Inferior parietal cortex (tissue), 1 donor: ENCODE data around the gene HSDL2.
"Not testable (repeated sequence)": the region's sequence is repeated elsewhere in the genome, so short reads cannot be mapped to it uniquely, and the experiment has no call there.

ENCODE experiments used
- DNase-seq: peaks from one replicate; pipeline ENCODE4 v3.0.0-alpha.2; 2016; ENCODE audit errors: extremely low spot score

Gene HSDL2

GRCh38 chr9:112500842-112501241 is 120.9 kb downstream of the HSDL2 start:
- no peak for DNase-seq

- DNase-seq, result no peak
These were observed 121.4 kb downstream of the HSDL2 start for GRCh38 chr9:112501287-112501686.

- no peak for DNase-seq
These were observed 122.5 kb downstream of the HSDL2 start for GRCh38 chr9:112502175-112502946.

GRCh38 chr9:112503170-112503569 is 123.3 kb downstream of the HSDL2 start:
- no peak for DNase-seq

- no peak for DNase-seq
These were observed 125.2 kb downstream of the HSDL2 start for GRCh38 chr9:112505086-112505485.

GRCh38 chr9:112505607-112506006 is 125.7 kb downstream of the HSDL2 start:
- DNase-seq, result no peak

GRCh38 chr9:112506571-112506970 is 126.7 kb downstream of the HSDL2 start:
- no peak for DNase-seq

GRCh38 chr9:112507001-112507680 is 127.2 kb downstream of the HSDL2 start:
- DNase-seq, result no peak

GRCh38 chr9:112508377-112508776 is 128.5 kb downstream of the HSDL2 start:
- DNase-seq, result no peak

GRCh38 chr9:112512377-112512776 is 132.5 kb downstream of the HSDL2 start:
- DNase-seq, result not testable (repeated sequence)

GRCh38 chr9:112516769-112517168 is 136.9 kb downstream of the HSDL2 start:
- DNase-seq, result no peak

GRCh38 chr9:112520069-112520468 is 140.2 kb downstream of the HSDL2 start:
- DNase-seq, result no peak

GRCh38 chr9:112520656-112521055 is 140.7 kb downstream of the HSDL2 start:
- DNase-seq, result no peak
